Adrenal gland (tissue), 12 donors: ENCODE results near the gene ADGRL1. TPM values are rescaled to one million over a fixed set of nuclear protein-coding genes. Genes with fewer than 3 reads are reported as not detected.
A peak's percentile ranks its signal among the peaks of the same experiment; 100 is the strongest.

ENCODE experiments used
- DNase-seq, 7 donors: peaks; one replicate each; pipeline ENCODE4 v3.0.0-alpha.2; 2019 to 2020
- H3K27ac ChIP-seq, 5 donors: fragments of 200-600 bp; sonication (generic) in 4 of 5; 1 replicate in 3 of 5; 2 replicates in 2 of 5; pipeline versions ENCODE4 v1.5.1 to v1.8.0; 2016 to 2020; ENCODE audit warnings: mild to moderate bottlenecking in 1 of 5
- H3K27me3 ChIP-seq: fragments of 200-600 bp; 2 replicates; pipeline ENCODE4 v1.8.0; 2021
- H3K36me3 ChIP-seq, 2 donors: fragments of 200-600 bp; replicated peaks in 1 of 2; 1 replicate in 1 of 2; 2 replicates in 1 of 2; pipeline versions ENCODE4 v1.5.1 to v1.8.0; 2018 to 2022
- H3K4me1 ChIP-seq, 2 donors: fragments of 200-600 bp; replicated peaks in 1 of 2; 1 replicate in 1 of 2; 2 replicates in 1 of 2; pipeline versions ENCODE4 v1.5.1 to v1.8.0; 2018 to 2021
- H3K4me3 ChIP-seq, 4 donors: fragments of 200-600 bp; sonication (generic) in 3 of 4; one replicate each; pipeline ENCODE4 v1.5.1; 2016 to 2018
- H3K9me3 ChIP-seq, 3 donors: fragments of 200-600 bp; sonication (generic) in 1 of 3; replicated peaks in 1 of 3; 1 replicate in 2 of 3; 2 replicates in 1 of 3; pipeline versions ENCODE4 v1.5.1 to v1.8.0; 2016 to 2021
- CTCF ChIP-seq, 6 experiments: fragments of 450-650 bp in 4 of 6; fragments of 200-600 bp in 2 of 6; sonication (generic) in 1 of 6; IDR thresholded peaks; 1 replicate in 5 of 6; 2 replicates in 1 of 6; pipeline versions ENCODE4 v1.5.1 to v1.8.0; 2016 to 2021; ENCODE audit warnings: antibody characterized with exemption in 6 of 6, mild to moderate bottlenecking in 2 of 6, moderate library complexity in 1 of 6
- POLR2A ChIP-seq, 2 donors: fragments of 450-650 bp; IDR thresholded peaks; one replicate each; pipeline ENCODE4 v1.6.1; 2017; ENCODE audit warnings: antibody characterized with exemption in 2 of 2, mild to moderate bottlenecking in 2 of 2, moderate library complexity in 1 of 2
- WGBS, 4 donors: extraction: QIAGEN DNeasy Blood & Tissue Kit in 2 of 4; methylation state at CpG; one replicate each; pipeline versions ENCODE4 v1.1.5 to v1.1.7; 2013 to 2017; 5-methylcytosine and 5-hydroxymethylcytosine counted together
- intact Hi-C, 2 donors: fragments of 100-400 bp; cut with DNase I; formaldehyde crosslinking; loops; one replicate each; pipeline versions ENCODE4 v1.14.1 to v1.15.0; 2022 to 2023
- polyA plus RNA-seq, 3 donors: library from polyadenylated mRNA; stranded (reverse); fragments of 200-250 nt in 2 of 3; fragments of 350-450 nt in 1 of 3; fragmentation: Illumina TruSeq in 1 of 3; extraction: RNeasy Lipid Tissue Mini Kit (QIAGEN cat#74804) in 1 of 3; gene quantifications; one replicate each; pipeline ENCODE4 v1.2.3, GENCODE V29; 2013 to 2014
- total RNA-seq, 9 donors: library from RNA; depleted of rRNA in 4 of 9; stranded (reverse); fragments of >200 nt in 4 of 9; fragments of 120-200 nt in 1 of 9; fragmentation: NEBNext Ultra II Directional in 1 of 9; extraction: Animal tissue kit (Norgen Biotek cat#: 25700) in 1 of 9; gene quantifications; one replicate each; pipeline versions ENCODE4 v1.1.0 to v1.2.4, GENCODE V29; 2013 to 2023
- donor health status: healthy with polysubstance abuse.
- donor health status: Bipolar disorder and iron deficiency.
- donor health status: DM: yes; HTN: yes; CAD: no.
- donor health status: DM: no; HTN: no; CAD: no.
- donor health status: DM: no; HTN: no; CAD: no.
- donor health status: DM: yes; HTN: yes; CAD: no.

ADGRL1 gene
- total and polyA plus RNA-seq, 12 donors, result 2.2 to 25.7 (median 13.0) TPM

DNA sequence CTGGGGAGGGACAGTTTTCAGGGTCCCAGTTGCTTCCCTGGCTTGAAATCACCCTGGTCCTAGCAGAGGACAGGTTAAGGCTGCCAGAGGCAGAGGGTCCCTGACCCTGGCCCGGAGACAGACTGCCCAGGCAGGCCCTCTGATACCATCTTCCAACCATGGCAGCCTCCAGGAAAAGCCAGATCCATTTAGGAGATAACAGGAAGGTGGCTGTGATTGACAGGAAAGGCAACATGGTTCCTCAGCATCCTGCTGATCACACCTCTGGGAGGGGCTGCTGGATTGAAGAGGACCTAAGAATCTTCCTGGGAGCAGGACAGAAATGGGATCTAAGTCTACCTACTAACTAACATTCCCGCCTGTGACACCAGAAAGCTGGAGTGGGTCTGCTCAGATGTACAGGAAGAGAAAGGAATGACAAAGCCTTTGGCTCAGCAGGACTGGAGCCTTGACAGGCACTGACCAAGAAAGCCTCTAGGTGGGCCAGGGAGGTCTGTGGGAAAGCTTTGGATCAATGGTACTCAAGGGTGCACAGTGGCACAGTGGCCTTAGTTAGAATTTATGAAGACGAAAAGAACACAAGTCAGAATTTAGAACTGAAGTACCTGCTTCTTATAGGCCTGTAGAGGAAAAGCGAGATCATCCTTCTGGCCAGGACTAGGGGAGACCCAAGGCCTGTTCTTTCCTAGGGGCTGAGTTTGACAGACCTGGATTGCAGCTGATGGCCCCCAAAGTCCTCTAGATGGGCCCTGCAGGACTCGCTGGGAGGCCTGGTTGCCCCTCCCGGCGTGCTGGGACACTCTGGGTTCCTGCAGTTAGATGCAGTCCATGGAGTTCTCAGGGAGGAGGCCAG is 86.1 kb downstream of the ADGRL1 start:
- Histone ChIP-seq H3K27ac (peak overlapping the region; percentile 89 to 100 (median 97)), H3K27me3 (no peaks in the 10 kb centered on the region), H3K4me1 (peaks cover 35 to 41% of the 10 kb centered on the region in 2 donors), H3K36me3 (no peaks in the 10 kb centered on the region), H3K9me3 (no peaks in the 10 kb centered on the region), H3K4me3 (peak overlapping the region in 1 of 4 donors; percentile 61)
- intact Hi-C loops, result no loop called here
- 80 to 100% (median 88%) methylated on average over 3 to 7 of the region's 7 CpGs for WGBS, 4 donors
- no peak for DNase-seq
- TF ChIP-seq CTCF (IDR thresholded peaks at IDR 0.05) (no peak), POLR2A (IDR thresholded peaks at IDR 0.05) (no peak)

- intact Hi-C loops, result no loop called here
- H3K27ac ChIP-seq, result peak overlapping the region; percentile 89 to 100 (median 97)
Observed at GRCh38 chr19:14119146-14119545, 86.8 kb downstream of the ADGRL1 start.

DNA sequence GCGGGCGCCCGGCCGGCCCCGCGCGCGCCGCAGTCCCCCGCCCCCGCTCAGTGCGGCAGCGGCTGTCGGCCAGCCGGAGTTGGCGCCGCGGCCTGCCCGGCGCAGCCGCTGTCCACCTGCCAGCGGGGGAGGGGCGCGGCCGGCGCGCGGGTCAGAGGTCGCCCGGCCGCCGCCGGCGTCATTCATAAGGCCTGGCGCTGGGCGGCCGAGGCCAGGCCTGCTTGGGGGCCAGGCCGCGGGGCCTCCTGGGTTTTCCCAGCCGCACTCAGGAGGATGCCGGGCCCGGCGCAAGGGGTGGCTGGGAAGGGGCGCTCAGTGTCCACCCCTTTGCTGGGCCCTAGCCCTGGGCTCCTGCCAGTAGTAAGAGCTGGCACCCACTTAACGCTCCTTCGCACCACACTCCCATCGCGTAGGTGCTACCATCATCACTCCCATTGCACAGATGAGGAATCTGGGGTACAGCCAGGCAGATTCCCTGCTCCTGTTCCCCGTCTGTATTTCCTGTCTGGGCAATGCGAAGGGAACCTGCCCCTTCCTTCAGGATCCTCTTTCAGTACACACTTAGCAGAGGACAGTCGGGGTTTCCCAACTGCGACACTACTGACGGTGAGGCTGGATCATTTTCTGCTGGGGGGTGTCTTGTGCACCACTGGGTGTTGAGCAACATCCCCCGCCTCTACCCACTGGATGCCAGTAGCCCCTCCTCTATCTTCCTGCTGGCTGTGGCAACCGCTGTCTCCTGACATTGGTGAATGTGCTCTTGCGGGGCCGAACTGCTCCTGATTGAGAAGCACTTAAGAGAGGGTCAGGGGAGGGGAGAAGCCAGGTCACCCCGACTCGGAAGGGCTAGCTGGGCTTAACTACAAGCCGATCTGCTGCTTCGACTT is 87.6 kb downstream of the ADGRL1 start:
- Histone ChIP-seq H3K36me3 (no peaks in the 10 kb centered on the region), H3K9me3 (no peaks in the 10 kb centered on the region), H3K4me3 (peak overlapping the region in 2 of 4 donors; percentile 14 to 61), H3K27ac (peak overlapping the region; percentile 89 to 100 (median 97)), H3K27me3 (no peaks in the 10 kb centered on the region), H3K4me1 (peaks cover 40 to 56% of the 10 kb centered on the region in 2 donors)
- TF ChIP-seq CTCF (IDR thresholded peaks at IDR 0.05) (peak in 1 of 6 experiments; percentile 11), POLR2A (IDR thresholded peaks at IDR 0.05) (peak; percentile 77 to 79)
- peak; percentile 82 to 97 (median 95) for DNase-seq
- intact Hi-C loops, result no loop called here
- whole genome bisulfite sequencing, 4 donors, result 1 to 4% (median 2%) methylated on average over 8 to 60 of the region's 61 CpGs

More at GRCh38 chr19:14119146-14119545, 86.8 kb downstream of the ADGRL1 start:
- H3K36me3 ChIP-seq, result no peaks in the 10 kb centered on the region
- TF ChIP-seq POLR2A (IDR thresholded peaks at IDR 0.05) (no peak), CTCF (IDR thresholded peaks at IDR 0.05) (no peak)
- no peak for DNase-seq
- peaks cover 35 to 49% of the 10 kb centered on the region in 2 donors for H3K4me1 ChIP-seq
- H3K9me3 ChIP-seq, result no peaks in the 10 kb centered on the region
- H3K27me3 ChIP-seq, result no peaks in the 10 kb centered on the region
- peak overlapping the region in 1 of 4 donors; percentile 61 for H3K4me3 ChIP-seq
- 11 to 16% (median 12%) methylated on average over 3 of the region's 3 CpGs for WGBS, 4 donors

GRCh38 chr19:14117668-14118164 is 88.3 kb downstream of the ADGRL1 start, which contains the start of gene PRKACA:
PRKACA (minus strand) TSS chr19:14117762; CDS start chr19:14117547, 215 bp downstream.
- intact Hi-C loops, result no loop called here
- peak; percentile 98 to 99 (median 99) for DNase-seq
- no peaks in the 10 kb centered on the region for H3K9me3 ChIP-seq
- H3K36me3 ChIP-seq, result no peaks in the 10 kb centered on the region
- 1% methylated on average over 55 to 65 of the region's 67 CpGs; no CpG with 5 or more reads in 2 of the 4 donors for WGBS, 4 donors
- no peak for TF ChIP-seq CTCF (IDR thresholded peaks at IDR 0.05)
- peak; percentile 46 to 62 for TF ChIP-seq POLR2A (IDR thresholded peaks at IDR 0.05)
- peak within 1 kb of the TSS; percentile 67 to 95 (median 80) for H3K4me3 ChIP-seq
- peak within 1 kb of the TSS; percentile 89 to 100 (median 97) for H3K27ac ChIP-seq
- H3K4me1 ChIP-seq, result peaks cover 47 to 63% of the 10 kb centered on the region in 2 donors
- no peaks in the 10 kb centered on the region for H3K27me3 ChIP-seq
